Ovary (tissue), 3 donors: ENCODE results near the gene DEGS2.

Experiments
- POLR2A ChIP-seq: fragments of 450-650 bp; IDR thresholded peaks from one replicate; pipeline ENCODE4 v1.6.1; 2017; ENCODE audit warnings: antibody characterized with exemption, mild to moderate bottlenecking, moderate library complexity
- TF ChIP-seq, protein P1 (sequence below), 3 donors: fragments of 450-650 bp in 2 of 3; fragments of 200-600 bp in 1 of 3; IDR thresholded peaks; one replicate each; pipeline versions ENCODE4 v1.5.1 to v1.8.0; 2016 to 2022; ENCODE audit warnings: antibody characterized with exemption in 3 of 3, mild to moderate bottlenecking in 1 of 3
- donor health status: DM: no; HTN: no; CAD: no.

DNA sequence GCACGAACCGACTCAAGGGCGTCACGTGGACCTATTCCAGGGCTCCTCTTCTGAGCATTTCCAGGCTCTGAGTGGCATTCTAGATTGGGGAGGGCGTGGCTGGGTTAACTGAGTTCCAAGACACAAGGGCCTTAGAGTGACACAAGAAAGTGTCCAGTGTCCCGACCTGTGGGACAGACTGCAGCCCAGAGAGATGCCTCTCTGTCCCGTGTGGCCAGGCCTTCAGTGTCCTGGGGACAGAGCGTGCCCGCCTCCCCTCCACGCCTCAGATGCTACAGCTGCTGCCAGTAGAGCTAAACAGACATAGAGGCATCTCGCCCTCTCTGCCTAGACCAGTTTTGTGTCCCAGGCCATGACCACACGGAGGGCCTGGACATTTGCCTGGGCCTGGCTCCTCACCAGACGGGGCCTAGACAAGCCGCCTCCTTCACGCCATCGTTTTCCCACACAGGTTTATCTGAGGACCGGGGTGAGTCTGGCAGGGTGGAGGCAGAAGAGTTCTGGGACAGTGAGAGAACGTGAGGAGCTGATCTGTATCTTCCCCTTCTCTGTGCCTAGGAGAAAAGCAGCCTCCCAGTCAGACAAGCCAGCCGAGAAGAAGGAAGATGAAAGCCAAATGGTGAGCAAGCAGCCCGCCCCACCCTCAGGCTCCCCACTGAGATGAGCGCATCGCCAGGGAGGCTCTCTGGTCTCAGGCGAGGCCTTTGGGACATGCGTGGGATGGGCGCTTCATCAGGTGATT, 27.1 kb downstream of the DEGS2 start:
- TF ChIP-seq, protein P1, sequence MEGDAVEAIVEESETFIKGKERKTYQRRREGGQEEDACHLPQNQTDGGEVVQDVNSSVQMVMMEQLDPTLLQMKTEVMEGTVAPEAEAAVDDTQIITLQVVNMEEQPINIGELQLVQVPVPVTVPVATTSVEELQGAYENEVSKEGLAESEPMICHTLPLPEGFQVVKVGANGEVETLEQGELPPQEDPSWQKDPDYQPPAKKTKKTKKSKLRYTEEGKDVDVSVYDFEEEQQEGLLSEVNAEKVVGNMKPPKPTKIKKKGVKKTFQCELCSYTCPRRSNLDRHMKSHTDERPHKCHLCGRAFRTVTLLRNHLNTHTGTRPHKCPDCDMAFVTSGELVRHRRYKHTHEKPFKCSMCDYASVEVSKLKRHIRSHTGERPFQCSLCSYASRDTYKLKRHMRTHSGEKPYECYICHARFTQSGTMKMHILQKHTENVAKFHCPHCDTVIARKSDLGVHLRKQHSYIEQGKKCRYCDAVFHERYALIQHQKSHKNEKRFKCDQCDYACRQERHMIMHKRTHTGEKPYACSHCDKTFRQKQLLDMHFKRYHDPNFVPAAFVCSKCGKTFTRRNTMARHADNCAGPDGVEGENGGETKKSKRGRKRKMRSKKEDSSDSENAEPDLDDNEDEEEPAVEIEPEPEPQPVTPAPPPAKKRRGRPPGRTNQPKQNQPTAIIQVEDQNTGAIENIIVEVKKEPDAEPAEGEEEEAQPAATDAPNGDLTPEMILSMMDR (IDR thresholded peaks at IDR 0.05): no peak
- TF ChIP-seq POLR2A: no peak
